ENCODE data around the gene CWC22. TPM values are rescaled to one million over a fixed set of nuclear protein-coding genes. Genes with fewer than 3 reads are reported as not detected.

Gene CWC22
- total and polyA plus RNA-seq, 2 experiments from 2014 or later: 15.7 to 17.6 TPM

DNA sequence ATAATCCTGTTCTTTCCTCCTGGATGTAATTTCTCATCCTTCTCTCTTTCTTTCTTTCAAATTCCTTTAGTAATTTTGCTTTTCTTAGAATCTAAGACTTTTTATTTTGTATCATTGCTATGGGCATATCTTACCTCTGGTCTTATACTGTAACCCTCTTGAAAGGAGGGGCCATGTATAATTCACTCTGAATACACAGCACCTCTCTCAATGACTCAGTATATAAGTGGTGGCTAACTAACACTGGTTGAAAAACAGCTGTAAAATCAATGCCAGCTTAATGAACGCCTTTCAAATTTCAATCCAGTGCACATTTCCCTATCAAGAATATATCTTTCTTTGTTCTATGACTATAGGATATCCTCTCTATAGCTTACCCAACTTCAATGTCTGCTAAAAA lies 53.7 kb downstream of the CWC22 start:
- TF ChIP-seq, protein P1, sequence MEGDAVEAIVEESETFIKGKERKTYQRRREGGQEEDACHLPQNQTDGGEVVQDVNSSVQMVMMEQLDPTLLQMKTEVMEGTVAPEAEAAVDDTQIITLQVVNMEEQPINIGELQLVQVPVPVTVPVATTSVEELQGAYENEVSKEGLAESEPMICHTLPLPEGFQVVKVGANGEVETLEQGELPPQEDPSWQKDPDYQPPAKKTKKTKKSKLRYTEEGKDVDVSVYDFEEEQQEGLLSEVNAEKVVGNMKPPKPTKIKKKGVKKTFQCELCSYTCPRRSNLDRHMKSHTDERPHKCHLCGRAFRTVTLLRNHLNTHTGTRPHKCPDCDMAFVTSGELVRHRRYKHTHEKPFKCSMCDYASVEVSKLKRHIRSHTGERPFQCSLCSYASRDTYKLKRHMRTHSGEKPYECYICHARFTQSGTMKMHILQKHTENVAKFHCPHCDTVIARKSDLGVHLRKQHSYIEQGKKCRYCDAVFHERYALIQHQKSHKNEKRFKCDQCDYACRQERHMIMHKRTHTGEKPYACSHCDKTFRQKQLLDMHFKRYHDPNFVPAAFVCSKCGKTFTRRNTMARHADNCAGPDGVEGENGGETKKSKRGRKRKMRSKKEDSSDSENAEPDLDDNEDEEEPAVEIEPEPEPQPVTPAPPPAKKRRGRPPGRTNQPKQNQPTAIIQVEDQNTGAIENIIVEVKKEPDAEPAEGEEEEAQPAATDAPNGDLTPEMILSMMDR (IDR thresholded peaks at IDR 0.05; ENCODE audit: poor library complexity): no peak
- TF ChIP-seq EZH2 (IDR thresholded peaks at IDR 0.05; ENCODE audit: borderline replicate concordance): no peak
- TF ChIP-seq EZH2phosphoT487 (IDR thresholded peaks at IDR 0.05; ENCODE audit: low read depth, severe bottlenecking, unreplicated experiment): no peak
- Histone ChIP-seq H2AFZ (no peak overlapping the region), H3K9me3 (ENCODE audit: low read depth) (no peaks in the 10 kb centered on the region), H3K9me2 (replicated peaks; ENCODE audit: insufficient read depth) (no peaks in the 10 kb centered on the region), H3K27ac (no peak overlapping the region), H3K79me2 (no peaks in the 10 kb centered on the region), H3K4me3 (no peak overlapping the region), H3K36me3 (replicated peaks; ENCODE audit: insufficient read depth, low read depth) (no peaks in the 10 kb centered on the region), H3K27me3 (no peaks in the 10 kb centered on the region), H3K4me2 (no peak overlapping the region), H4K20me1 (ENCODE audit: insufficient read depth, poor library complexity, severe bottlenecking) (no peaks in the 10 kb centered on the region), H3K4me1 (ENCODE audit: insufficient read depth) (no peaks in the 10 kb centered on the region)
- DNase-seq (ENCODE audit: low spot score): no peak
- 97% methylated on average over 1 of the region's 1 CpG for WGBS (ENCODE audit: low lambda C conversion rate, missing lambda C conversion rate)

DNA sequence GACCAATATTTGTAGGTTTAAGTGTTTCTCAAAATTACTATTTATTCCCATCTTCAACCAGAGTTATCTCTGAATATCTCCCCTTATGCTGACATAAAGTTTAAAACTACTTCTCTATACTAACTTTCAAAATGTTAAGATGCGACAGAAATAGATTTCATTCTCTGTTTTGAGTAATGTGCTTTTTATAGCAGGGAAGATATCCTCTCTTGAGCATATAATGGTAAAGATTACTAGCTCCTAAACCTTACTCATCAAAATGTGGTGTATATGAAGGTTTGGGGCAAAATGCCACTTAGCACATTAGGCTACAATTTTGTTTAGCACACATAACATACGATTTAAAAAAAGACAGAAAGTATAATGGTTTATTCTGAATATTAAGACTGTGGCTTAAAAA lies 54.4 kb downstream of the CWC22 start:
- Histone ChIP-seq H3K9me2 (replicated peaks; ENCODE audit: insufficient read depth) (no peaks in the 10 kb centered on the region), H3K27ac (no peak overlapping the region), H3K36me3 (replicated peaks; ENCODE audit: insufficient read depth, low read depth) (no peaks in the 10 kb centered on the region), H3K4me3 (no peak overlapping the region), H3K4me1 (ENCODE audit: insufficient read depth) (no peaks in the 10 kb centered on the region), H3K9me3 (ENCODE audit: low read depth) (no peaks in the 10 kb centered on the region), H4K20me1 (ENCODE audit: insufficient read depth, poor library complexity, severe bottlenecking) (no peaks in the 10 kb centered on the region), H3K4me2 (no peak overlapping the region), H3K79me2 (no peaks in the 10 kb centered on the region), H2AFZ (no peak overlapping the region), H3K27me3 (no peaks in the 10 kb centered on the region)
- DNase-seq (ENCODE audit: low spot score): no peak
- TF ChIP-seq, protein P1 (IDR thresholded peaks at IDR 0.05; ENCODE audit: poor library complexity): no peak
- TF ChIP-seq EZH2 (IDR thresholded peaks at IDR 0.05; ENCODE audit: borderline replicate concordance) (no peak), EZH2phosphoT487 (IDR thresholded peaks at IDR 0.05; ENCODE audit: low read depth, severe bottlenecking, unreplicated experiment) (no peak)
- WGBS (ENCODE audit: low lambda C conversion rate, missing lambda C conversion rate): 100% methylated on average over 2 of the region's 2 CpGs

DNA sequence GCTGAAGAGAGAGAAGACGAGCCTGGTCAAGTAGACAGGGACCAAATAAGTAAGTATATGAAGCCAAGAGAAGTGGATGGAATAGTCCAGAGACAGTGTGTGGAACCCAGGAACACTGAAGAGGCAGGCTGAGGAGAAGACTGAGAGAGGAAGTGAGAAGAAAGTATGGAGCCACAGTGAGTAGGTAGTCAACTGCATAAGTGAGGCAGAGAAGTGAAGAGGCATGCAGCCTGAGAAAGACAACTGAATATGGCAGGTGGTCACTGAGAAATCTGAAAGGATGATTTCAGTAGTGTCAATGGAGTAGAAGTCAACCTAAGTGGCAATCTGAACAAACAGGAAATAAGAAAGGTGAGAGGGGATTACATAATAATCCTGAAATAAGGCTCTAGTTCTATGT lies 55.4 kb downstream of the CWC22 start:
- Histone ChIP-seq H3K79me2 (no peaks in the 10 kb centered on the region), H3K36me3 (replicated peaks; ENCODE audit: insufficient read depth, low read depth) (no peaks in the 10 kb centered on the region), H3K9me3 (ENCODE audit: low read depth) (no peaks in the 10 kb centered on the region), H2AFZ (no peak overlapping the region), H3K4me1 (ENCODE audit: insufficient read depth) (no peaks in the 10 kb centered on the region), H3K4me3 (no peak overlapping the region), H4K20me1 (ENCODE audit: insufficient read depth, poor library complexity, severe bottlenecking) (no peaks in the 10 kb centered on the region), H3K4me2 (no peak overlapping the region), H3K27me3 (no peaks in the 10 kb centered on the region), H3K9me2 (replicated peaks; ENCODE audit: insufficient read depth) (no peaks in the 10 kb centered on the region), H3K27ac (no peak overlapping the region)
- no peak for TF ChIP-seq EZH2 (IDR thresholded peaks at IDR 0.05; ENCODE audit: borderline replicate concordance)
- no peak for TF ChIP-seq EZH2phosphoT487 (IDR thresholded peaks at IDR 0.05; ENCODE audit: low read depth, severe bottlenecking, unreplicated experiment)
- TF ChIP-seq, protein P1 (IDR thresholded peaks at IDR 0.05; ENCODE audit: poor library complexity): no peak
- WGBS (ENCODE audit: low lambda C conversion rate, missing lambda C conversion rate): 100% methylated on average over 1 of the region's 1 CpG
- DNase-seq (ENCODE audit: low spot score): no peak

DNA sequence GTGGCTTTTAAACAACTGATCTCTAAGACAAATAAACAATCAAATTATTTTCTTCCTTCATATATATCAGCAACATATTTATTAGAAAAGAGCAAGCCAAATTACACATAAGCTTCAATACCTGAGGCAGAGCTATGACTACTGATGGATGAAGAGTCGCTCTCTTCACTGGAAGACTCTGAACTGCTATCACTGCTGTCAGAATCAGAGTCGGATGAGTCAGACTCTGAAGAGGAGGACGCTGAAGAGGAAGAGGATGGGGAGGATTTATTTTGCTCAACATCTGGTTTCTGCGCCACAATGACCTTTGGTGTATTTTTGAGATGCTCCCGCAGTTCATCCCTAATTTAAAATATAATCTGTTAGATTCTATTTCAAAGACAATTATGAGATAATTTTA lies 56.7 kb downstream of the CWC22 start:
- Histone ChIP-seq H3K36me3 (replicated peaks; ENCODE audit: insufficient read depth, low read depth) (no peaks in the 10 kb centered on the region), H3K4me2 (no peak overlapping the region), H2AFZ (no peak overlapping the region), H4K20me1 (ENCODE audit: insufficient read depth, poor library complexity, severe bottlenecking) (no peaks in the 10 kb centered on the region), H3K4me3 (no peak overlapping the region), H3K27me3 (no peaks in the 10 kb centered on the region), H3K4me1 (ENCODE audit: insufficient read depth) (no peaks in the 10 kb centered on the region), H3K79me2 (no peaks in the 10 kb centered on the region), H3K27ac (no peak overlapping the region), H3K9me3 (ENCODE audit: low read depth) (no peaks in the 10 kb centered on the region), H3K9me2 (replicated peaks; ENCODE audit: insufficient read depth) (no peaks in the 10 kb centered on the region)
- TF ChIP-seq, protein P1 (IDR thresholded peaks at IDR 0.05; ENCODE audit: poor library complexity): no peak
- TF ChIP-seq EZH2 (IDR thresholded peaks at IDR 0.05; ENCODE audit: borderline replicate concordance) (no peak), EZH2phosphoT487 (IDR thresholded peaks at IDR 0.05; ENCODE audit: low read depth, severe bottlenecking, unreplicated experiment) (no peak)
- WGBS (ENCODE audit: low lambda C conversion rate, missing lambda C conversion rate): 91% methylated on average over 5 of the region's 5 CpGs
- no peak for DNase-seq (ENCODE audit: low spot score)
